GM19397 (cell line): Measurements from ENCODE around the gene ANKS1B.
"Not testable (repeated sequence)": the region's sequence is repeated elsewhere in the genome, so short reads cannot be mapped to it uniquely, and the experiment has no call there.

Experiments
- ATAC-seq: cut with Tn5 transposase; IDR thresholded peaks from one replicate; pipeline ENCODE4 v1.9.1; 2021; ENCODE audit warnings: mild to moderate bottlenecking, moderate library complexity; ENCODE audit not compliant: unreplicated experiment

Gene ANKS1B

DNA sequence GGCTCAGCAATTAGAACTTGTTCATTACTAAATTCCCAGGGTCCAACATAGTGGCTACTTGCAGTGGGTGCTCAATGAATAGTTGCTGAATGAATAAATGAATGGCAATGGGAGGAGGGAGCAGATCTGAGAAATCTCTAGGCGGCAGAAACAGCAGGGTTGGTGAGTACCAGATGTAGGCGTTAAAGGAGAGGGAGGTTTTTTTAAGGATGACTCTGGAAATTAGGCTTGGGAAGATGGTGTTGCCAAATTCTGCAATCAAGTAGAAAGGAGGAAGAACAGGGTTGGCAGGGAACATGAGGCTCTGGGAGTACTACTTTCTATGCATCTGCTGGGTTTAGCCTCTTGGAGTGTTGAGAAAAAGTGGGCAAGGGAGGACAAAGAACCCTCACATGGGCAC, 1132.6 kb downstream of the ANKS1B start:
- no peak for ATAC-seq

DNA sequence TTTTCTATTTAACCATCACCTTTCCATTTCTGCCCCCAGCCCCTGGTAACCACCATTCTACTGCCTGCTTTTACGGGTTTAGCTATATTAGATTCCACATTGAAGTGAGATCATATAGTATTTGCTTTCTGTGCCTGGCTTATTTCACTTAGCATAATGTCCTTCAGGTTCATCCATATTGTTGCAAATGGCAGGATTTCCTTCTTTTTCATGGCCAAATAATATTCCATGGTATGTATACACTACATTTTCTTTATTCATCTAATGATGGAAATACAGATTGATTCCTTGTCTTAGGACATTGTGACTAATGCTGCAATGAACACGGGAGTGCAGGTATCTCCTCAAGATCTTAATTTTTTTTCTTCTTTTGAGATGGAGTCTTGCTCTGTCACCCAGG, 1137.5 kb downstream of the ANKS1B start:
- no peak for ATAC-seq

DNA sequence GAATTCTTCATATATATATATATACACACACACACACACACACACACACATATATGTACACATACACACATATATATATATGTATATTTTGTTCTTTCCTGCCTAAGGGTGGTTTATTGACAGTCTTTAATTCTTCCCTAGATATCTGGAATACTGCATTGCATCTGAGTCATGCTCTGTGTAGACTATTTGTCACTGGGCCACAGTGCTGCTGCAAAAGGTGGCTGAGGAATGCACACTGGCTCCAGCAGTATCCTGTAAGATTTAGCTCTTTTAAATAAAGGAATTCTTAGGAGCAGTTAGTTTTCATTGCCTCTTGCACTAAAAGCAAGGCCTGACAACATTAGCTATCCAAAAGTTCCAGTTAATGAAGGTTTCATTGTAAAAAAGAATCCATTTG, 1138.8 kb downstream of the ANKS1B start:
- ATAC-seq, result no peak

DNA sequence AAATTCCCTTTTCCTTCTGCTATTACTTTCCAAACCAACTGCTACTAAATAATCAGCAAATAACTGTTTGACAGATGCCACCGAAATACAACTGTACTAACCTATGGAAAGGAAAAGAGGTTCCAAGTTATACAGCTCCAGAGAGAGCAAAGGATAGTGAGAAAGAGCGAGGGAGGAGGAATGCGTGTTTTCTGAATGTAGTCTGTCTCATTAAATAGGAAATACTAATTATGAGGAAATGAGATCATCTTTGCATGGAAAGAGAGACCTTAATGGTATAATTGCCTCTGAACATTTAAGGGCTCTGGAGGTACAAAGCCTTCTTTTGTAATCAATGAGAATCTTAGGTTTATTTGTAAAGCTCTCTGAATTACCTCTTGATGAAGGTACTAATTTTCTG, 1144.4 kb downstream of the ANKS1B start:
- no peak for ATAC-seq

DNA sequence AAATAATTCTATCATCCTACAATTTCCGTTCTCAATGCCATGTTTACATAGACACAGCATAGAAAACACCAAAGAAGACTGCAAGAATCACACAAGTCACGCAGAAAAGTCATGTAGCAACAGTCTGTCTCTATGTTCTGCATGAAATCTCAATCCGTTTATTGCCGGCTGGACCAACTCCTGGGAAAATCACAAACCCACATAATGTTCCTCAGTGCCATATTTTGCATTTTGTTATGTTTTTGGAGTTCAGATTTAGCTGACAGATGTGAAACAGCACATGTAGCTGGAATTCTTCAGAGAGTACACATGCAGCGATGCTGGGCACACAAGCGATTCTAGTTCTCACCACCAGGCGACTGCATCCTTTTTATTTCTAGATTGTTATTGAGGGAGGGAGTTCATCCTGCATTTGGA, 1146.5 kb downstream of the ANKS1B start:
- no peak for ATAC-seq

DNA sequence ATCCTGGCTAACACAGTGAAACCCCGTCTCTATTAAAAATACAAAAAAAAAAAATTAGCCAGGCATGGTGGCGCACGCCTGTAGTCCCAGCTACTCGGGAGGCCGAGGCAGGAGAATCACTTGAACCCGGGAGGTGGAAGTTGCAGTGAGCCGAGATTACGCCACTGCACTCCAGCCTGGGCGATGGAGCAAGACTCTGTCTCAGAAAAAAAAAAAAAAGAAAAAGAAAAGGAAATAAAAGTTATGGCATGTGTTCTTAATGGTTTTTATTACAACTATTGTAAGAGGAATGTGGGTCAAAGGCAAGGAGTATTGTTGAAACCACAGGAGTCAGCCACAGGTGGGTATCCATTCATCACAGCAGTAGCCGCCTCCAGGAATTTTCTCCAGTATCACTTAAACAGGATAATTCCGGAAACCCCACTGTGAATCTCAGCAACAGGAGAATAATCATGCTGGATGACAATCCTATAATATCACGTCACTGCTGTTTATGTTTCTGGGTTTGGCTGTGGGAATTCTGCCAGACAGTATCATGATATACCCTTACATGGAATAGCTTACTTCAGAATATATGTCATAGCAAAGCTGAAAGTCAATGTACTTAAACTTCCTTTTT, 1147.5 kb downstream of the ANKS1B start:
- ATAC-seq, result not testable (repeated sequence)

DNA sequence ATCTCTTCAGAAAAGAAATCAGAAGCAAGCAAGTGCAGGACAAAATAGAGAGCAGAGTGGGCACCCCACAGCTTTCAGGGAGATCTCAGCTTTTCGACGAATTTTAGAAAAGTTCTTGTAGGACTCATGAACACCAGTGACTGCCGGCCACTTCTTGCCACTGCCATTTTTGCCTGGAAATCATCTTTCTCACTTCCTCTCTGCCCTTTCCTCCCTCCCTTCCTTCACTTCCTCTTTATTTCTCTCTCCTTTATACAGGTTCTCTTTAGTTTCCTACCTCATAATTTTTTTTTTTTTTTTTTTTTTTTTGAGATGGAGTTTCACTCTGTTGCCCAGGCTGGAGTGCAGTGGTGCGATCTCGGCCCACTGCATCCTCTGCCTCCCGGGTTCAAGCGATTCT, 1154.1 kb downstream of the ANKS1B start:
- no peak for ATAC-seq

DNA sequence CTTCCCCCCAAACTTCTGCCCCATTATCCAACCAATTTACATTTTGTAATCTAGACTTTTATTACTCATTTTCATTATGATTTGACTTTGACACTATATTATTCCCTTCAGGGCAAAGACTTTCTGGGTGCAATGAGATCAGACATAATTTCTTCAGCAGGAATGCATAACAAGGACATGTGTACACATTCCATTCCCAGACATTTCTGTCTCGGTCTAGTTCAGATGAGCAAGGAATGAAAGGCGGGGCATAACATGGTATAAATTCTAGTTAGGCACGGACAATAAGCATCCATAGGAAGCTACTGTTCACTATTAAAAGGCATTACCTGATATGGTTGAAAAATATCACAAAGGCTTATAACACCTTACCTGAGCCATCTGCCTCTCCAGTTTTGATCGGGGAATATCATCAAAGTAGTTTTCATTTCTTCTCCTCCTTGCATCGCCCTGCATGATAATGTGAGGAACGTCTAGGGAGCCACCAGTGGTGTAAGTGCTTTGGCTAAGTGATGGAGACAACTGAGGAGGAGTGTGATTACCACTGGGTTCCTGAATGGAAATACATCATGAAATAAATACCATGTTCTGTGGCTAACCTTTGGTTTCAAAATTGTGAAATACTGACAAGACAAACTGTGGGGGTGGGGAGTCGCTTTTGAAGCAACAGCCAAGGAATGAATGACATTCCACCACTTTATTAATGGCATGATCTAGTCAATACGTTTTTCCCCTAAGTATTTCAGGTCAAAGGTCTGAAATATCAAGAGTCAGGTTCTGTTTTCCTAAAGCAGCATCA, 1155.7 kb downstream of the ANKS1B start:
- ATAC-seq, result no peak

DNA sequence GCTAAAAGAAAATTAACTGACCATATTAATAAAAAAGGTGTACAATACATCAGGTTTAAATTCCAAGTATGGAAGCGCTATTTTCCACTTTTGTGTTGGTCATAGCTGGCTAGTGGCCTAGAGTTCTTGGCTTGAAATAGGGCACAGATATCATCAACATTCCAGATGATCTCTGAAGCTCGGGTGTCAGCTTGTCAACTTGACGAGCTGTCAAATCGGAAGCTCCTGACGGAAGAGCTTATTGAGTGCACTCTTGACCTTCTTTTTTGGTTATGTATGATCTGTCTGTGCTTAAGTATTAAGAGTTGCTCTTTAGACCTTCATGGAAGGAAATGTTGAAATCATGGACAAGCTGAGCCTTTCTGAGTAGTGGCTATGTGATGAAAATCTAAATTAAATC, 1161.7 kb downstream of the ANKS1B start:
- ATAC-seq, result no peak

DNA sequence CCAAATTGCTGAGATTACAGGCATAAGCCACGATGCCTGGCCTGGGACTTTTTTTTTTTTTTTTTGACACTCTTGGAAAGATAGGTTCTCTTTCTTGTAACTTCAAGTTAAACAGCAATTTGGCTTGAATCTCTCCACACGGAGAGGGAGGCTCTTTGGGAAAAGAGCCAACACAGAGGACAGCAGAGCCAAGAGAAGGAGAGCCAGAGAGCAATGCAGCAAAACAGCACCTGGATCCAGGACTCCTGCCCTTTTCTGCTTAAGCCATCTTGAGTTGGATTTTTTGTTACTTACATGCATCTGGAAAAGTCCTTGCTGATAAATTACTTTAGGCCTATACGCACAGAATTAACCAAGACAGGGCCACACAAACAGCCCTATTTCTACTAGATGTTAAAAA, 1162.9 kb downstream of the ANKS1B start:
- ATAC-seq, result no peak

DNA sequence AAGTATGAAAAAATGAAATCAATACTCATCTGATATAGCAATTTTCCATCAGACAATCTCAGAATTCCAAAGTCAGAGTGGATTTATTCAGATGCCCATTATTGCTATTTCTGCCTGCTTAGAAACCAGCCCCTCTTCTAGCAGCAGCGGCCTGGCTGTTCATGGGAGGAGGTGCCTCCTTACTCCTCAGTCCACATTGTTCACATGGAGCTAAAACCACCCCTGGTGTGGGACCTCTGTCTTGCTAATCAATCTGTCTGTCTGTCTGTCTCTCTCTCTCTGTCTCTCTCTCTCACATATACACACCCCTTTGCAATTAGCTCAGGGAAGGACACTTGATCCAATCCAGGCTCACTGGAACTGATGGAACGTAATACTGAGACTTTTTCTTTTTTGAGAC, 1163.5 kb downstream of the ANKS1B start:
- no peak for ATAC-seq

DNA sequence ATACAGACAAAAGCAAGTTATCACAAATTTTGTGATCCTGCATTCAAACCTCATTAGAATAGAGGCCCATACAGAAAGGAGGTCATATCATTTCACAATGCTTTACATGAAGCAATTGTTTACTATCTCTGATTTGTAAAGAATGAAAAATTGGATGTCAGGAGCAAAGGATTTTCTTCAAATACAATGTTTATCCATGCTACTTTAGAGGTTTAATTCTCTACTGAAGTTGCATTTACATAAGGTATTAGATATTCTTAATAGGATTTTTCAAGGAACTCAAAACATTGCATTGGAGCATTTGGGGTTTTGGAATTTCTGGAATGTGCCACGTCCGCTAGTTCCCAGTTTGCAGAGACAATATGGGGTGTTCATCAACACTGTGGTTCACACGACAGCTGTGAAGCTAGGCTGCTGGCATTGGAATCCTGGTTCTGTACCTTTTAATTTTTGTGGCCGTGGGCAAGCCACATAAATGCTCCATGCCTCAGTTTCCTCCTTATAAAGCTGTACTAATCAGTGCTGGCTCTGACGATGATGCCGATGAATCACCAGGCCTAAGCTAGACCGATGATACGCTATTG, 1164.8 kb downstream of the ANKS1B start:
- no peak for ATAC-seq

DNA sequence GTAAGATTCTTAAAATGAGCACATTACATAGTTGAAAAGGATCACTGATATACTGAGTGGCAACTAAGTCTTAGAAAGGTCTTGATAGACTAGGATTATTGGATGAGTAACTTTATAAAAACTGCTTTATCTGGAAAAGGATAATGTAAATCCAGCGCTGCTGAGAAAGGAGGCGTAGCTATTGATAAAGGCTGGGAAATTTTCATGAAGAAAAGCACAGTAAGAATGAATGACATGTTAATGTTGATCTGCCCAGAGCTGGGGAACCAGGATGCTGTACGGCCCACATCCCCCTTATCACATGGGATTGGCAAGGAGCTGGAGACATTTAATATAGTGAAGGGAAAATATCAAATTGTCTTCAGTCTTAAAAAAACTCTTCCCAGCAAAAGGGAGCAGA, 1165.7 kb downstream of the ANKS1B start:
- no peak for ATAC-seq

DNA sequence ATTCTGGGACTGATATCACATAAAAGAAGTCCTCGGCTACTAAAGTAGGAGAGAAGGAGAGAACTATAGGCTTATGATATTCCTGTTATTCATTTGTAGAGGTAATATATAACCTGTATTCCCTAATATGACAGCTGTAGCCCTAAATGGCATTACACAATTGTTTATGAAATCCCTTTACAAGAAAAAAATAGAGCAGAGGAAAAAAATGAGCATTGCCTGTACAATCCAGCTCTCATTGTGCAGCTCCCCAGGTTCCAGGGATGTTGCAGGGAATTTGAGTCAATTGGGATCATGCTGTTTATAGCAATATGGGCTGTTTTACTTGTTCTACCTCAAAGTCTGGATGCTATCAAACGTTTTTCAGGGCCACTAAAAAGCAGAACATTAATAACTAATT, 1166.5 kb downstream of the ANKS1B start:
- ATAC-seq, result no peak

DNA sequence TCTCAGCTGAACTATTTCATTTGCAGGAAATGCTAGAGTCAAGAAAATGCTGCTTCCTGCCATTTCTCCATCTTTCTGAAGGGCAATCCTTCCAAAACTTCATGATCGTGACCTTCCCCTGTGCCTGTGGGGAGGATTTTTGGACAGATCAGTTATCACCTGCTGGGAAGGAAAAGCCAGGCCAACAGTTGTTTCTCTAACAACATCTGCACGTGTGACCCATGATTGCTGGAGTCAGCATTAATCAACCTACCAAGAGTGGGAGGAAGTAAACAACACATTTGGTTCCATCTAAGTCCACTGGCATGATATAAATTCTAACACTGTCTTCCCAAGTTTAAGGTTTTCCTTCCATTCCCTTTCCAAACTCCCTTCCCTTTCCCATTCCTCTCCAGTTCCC, 1167.0 kb downstream of the ANKS1B start:
- ATAC-seq, result no peak

DNA sequence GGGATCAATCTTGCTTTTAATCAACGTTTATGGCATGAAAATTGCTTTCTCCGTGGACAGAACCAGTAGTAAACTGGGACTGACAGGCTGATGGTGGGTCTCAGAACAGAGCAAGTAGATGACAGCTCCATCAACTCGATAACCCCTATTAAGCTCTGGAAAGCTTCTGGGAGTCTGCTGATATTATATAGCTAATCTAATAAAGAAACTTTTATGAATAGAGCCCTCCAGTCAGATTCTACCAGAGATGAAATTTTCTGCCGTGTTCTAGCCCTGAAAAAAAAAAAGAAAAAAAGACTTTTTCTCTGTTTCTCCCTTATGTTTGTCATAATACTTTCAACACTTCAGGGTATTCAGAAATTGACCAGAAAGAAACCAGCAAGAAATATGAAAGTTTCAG, 1168.0 kb downstream of the ANKS1B start:
- ATAC-seq, result no peak

DNA sequence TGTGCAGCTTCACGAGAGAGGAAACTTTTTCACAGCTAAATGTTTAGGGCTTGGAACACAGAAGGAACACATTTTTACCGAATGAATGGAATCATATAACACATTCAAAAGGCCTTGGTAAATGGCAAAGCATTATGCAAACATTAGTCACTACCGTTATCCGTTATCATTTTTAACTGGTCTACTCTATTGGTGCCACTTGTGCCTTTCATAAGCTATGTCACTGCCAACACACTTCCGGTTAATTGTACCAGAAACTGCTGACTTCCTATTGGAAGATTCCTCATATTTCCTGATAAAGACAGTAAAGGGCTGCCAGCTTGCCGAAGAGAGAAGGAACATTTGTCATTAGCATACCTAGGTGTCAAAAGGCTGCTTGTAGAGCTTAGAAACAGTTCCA, 1170.5 kb downstream of the ANKS1B start:
- no peak for ATAC-seq

DNA sequence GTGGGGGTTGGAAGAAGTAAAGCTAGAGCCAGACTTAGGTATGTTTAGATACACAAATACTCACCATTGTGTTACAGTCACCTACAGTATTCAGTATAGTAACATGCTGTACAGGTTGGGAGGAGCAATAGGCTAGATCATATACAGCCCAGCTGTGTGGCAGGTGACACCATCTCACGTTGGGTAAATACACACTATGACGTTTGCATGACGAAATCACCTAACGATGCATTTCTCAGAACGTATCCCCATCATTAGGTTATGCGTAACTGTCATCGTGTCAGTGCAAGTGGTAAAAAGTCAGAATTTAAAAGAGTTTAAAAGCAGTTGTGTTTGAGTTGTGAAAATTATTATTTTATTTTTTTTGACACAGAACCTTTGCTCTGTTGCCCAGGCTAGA, 1172.5 kb downstream of the ANKS1B start:
- ATAC-seq, result no peak

DNA sequence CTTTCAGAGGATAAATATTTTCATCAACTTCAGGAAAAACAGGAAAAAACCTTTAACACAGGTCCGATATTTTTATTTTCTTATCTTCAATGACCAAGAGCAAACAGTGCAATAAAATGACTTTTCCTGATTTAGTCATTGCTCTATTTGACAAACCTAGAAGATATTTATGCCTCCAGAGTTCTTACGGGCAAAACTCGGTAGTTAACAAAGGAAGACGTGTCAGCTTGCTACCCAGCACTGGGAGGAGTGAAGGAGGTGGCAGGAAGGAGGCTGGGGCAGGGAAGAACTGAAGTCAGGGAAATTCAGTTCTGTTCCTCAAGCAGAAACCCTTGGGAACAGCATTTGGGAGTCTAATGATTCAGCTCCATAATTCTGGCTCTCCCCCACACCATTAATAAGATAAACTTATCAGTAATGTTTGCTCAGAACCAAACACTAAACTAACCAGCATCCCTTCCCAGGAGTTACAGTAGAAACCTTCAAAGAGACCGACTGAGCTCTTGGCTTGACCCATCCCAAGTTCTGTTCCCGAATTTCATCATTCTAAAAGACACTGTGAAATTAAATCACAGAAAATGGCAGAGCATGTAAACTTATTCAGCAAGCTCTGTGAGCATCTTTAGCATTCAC, 1176.4 kb downstream of the ANKS1B start:
- ATAC-seq, result no peak

DNA sequence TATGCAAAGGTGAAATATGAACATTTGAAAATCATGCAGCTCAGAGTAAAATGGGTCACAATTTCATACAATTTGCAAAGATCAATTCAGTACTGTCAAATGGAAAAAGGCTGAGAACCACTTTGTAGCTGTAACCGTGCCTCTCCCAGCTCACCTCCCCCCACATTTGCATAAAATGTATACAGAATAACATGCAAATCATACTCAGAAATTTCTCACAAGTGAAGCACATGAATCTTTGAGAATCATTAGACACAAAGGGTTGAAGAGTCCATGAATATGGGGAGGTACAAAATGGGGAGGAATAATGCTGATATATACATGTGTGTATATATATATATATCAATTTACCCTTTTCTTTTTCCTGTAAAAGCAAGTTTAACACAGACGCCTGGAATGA, 1177.5 kb downstream of the ANKS1B start:
- no peak for ATAC-seq

DNA sequence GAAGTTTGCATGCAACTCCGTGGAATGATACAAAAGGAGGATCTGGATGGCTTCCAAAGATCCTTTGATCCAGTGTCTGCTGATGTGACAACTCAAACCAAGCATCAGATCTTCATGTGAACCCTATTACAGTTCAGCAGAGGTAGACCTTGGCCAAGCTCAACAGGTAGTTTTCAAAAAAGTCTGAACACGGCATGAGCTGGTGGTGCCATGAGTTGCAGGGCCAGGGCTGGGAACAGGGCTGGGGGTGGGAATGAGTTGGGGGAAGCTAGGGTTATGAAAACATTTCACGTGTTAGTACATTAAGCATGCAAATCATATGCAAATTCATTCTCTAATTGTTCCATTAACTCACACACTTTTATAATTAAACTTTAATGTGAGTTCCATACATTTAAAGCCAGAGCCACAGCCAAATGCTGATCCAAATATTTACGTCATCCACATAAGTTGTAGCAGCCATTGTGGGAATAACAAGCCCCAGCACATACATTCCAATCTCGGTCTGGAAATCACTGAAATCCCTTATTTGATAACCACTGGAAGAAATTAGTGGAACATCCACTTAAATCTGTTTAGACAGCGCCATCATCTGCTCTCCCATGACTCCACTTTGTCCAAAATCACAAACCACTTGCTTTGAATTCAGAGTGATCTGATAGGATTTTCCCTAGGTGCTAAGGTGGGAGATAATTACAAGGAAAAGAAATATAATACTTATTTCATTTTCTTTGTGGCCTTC, 1181.1 kb downstream of the ANKS1B start:
- no peak for ATAC-seq
